ENCODE results near the gene ULK3.

- TF ChIP-seq, protein P1, sequence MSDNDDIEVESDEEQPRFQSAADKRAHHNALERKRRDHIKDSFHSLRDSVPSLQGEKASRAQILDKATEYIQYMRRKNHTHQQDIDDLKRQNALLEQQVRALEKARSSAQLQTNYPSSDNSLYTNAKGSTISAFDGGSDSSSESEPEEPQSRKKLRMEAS (IDR thresholded peaks at IDR 0.05), result no peak
- no peak for TF ChIP-seq TAF1 (IDR thresholded peaks at IDR 0.05; ENCODE audit: low read depth)
- TF ChIP-seq, protein P2, sequence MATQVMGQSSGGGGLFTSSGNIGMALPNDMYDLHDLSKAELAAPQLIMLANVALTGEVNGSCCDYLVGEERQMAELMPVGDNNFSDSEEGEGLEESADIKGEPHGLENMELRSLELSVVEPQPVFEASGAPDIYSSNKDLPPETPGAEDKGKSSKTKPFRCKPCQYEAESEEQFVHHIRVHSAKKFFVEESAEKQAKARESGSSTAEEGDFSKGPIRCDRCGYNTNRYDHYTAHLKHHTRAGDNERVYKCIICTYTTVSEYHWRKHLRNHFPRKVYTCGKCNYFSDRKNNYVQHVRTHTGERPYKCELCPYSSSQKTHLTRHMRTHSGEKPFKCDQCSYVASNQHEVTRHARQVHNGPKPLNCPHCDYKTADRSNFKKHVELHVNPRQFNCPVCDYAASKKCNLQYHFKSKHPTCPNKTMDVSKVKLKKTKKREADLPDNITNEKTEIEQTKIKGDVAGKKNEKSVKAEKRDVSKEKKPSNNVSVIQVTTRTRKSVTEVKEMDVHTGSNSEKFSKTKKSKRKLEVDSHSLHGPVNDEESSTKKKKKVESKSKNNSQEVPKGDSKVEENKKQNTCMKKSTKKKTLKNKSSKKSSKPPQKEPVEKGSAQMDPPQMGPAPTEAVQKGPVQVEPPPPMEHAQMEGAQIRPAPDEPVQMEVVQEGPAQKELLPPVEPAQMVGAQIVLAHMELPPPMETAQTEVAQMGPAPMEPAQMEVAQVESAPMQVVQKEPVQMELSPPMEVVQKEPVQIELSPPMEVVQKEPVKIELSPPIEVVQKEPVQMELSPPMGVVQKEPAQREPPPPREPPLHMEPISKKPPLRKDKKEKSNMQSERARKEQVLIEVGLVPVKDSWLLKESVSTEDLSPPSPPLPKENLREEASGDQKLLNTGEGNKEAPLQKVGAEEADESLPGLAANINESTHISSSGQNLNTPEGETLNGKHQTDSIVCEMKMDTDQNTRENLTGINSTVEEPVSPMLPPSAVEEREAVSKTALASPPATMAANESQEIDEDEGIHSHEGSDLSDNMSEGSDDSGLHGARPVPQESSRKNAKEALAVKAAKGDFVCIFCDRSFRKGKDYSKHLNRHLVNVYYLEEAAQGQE (IDR thresholded peaks at IDR 0.05; ENCODE audit: low read depth), result no peak
- no peak for TF ChIP-seq EP300 (IDR thresholded peaks at IDR 0.05; ENCODE audit: borderline replicate concordance)
Observed at GRCh38 chr15:74845581-74845980, 2.6 kb upstream of the ULK3 start.
